ENCODE data around the gene PTX4.

PTX4 gene

GRCh38 chr16:1465567-1465915 lies 23.2 kb downstream of the PTX4 start:
- no peak overlapping the region for H3K27ac ChIP-seq
- H3K36me3 ChIP-seq, result peaks cover 18% of the 10 kb centered on the region
- H3K4me3 ChIP-seq (ENCODE audit: low read depth, low read length), result no peak overlapping the region
- no peak for DNase-seq
- H3K27me3 ChIP-seq (ENCODE audit: insufficient read depth, low read depth, severe bottlenecking), result no peaks in the 10 kb centered on the region
- TF ChIP-seq CTCF (IDR thresholded peaks at IDR 0.05; ENCODE audit: low read depth, low read length), result no peak
- no peaks in the 10 kb centered on the region for H3K9me3 ChIP-seq (ENCODE audit: severe bottlenecking)

- H3K4me3 ChIP-seq (ENCODE audit: low read depth, low read length), result no peak overlapping the region
- no peak for DNase-seq
- TF ChIP-seq CTCF (IDR thresholded peaks at IDR 0.05; ENCODE audit: low read depth, low read length), result no peak
- H3K36me3 ChIP-seq, result peaks cover 22% of the 10 kb centered on the region
- no peaks in the 10 kb centered on the region for H3K9me3 ChIP-seq (ENCODE audit: severe bottlenecking)
- H3K27me3 ChIP-seq (ENCODE audit: insufficient read depth, low read depth, severe bottlenecking), result no peaks in the 10 kb centered on the region
- H3K27ac ChIP-seq, result no peak overlapping the region
Measured at GRCh38 chr16:1464894-1465566, 23.7 kb downstream of the PTX4 start.

- H3K36me3 ChIP-seq, result peaks cover 22% of the 10 kb centered on the region
- no peak for DNase-seq
- no peaks in the 10 kb centered on the region for H3K9me3 ChIP-seq (ENCODE audit: severe bottlenecking)
- H3K27me3 ChIP-seq (ENCODE audit: insufficient read depth, low read depth, severe bottlenecking), result no peaks in the 10 kb centered on the region
- no peak overlapping the region for H3K4me3 ChIP-seq (ENCODE audit: low read depth, low read length)
- no peak overlapping the region for H3K27ac ChIP-seq
- no peak for TF ChIP-seq CTCF (IDR thresholded peaks at IDR 0.05; ENCODE audit: low read depth, low read length)
Measured at GRCh38 chr16:1464196-1464893, 24.4 kb downstream of the PTX4 start.

- Histone ChIP-seq H3K4me3 (ENCODE audit: low read depth, low read length) (no peak overlapping the region), H3K9me3 (ENCODE audit: severe bottlenecking) (no peaks in the 10 kb centered on the region)
Measured at GRCh38 chr16:1461146-1461545, 27.6 kb downstream of the PTX4 start.

GRCh38 chr16:1460602-1461138 lies 28.1 kb downstream of the PTX4 start:
- no peak for TF ChIP-seq CTCF (IDR thresholded peaks at IDR 0.05; ENCODE audit: low read depth, low read length)
- DNase-seq, result no peak
- Histone ChIP-seq H3K9me3 (ENCODE audit: severe bottlenecking) (no peaks in the 10 kb centered on the region), H3K36me3 (peaks cover 27% of the 10 kb centered on the region), H3K27me3 (ENCODE audit: insufficient read depth, low read depth, severe bottlenecking) (no peaks in the 10 kb centered on the region), H3K27ac (no peak overlapping the region), H3K4me3 (ENCODE audit: low read depth, low read length) (no peak overlapping the region)

More at GRCh38 chr16:1461146-1461545, 27.6 kb downstream of the PTX4 start:
- Histone ChIP-seq H3K27me3 (ENCODE audit: insufficient read depth, low read depth, severe bottlenecking) (no peaks in the 10 kb centered on the region), H3K27ac (no peak overlapping the region), H3K36me3 (peaks cover 26% of the 10 kb centered on the region)
- no peak for DNase-seq
- no peak for TF ChIP-seq CTCF (IDR thresholded peaks at IDR 0.05; ENCODE audit: low read depth, low read length)
